GM19193 (cell line): ENCODE data around the gene CCNYL1.

Experiments
- POLR2A ChIP-seq: IDR thresholded peaks from 4 replicates; pipeline ENCODE4 v1.6.1; 2011; ENCODE audit not compliant: insufficient read depth, insufficient read length; ENCODE audit errors: extremely low read depth

The CCNYL1 gene

GRCh38 chr2:207725873-207726578 is 14.6 kb downstream of the CCNYL1 start:
- TF ChIP-seq POLR2A: no peak

GRCh38 chr2:207727261-207727660 is 15.8 kb downstream of the CCNYL1 start:
- TF ChIP-seq POLR2A: no peak

- no peak for TF ChIP-seq POLR2A
Measured at GRCh38 chr2:207729465-207729998, 18.1 kb downstream of the CCNYL1 start.

GRCh38 chr2:207731138-207731537 is 19.7 kb downstream of the CCNYL1 start:
- TF ChIP-seq POLR2A: no peak

- TF ChIP-seq POLR2A: no peak
Measured at GRCh38 chr2:207733597-207734240, 22.3 kb downstream of the CCNYL1 start.

GRCh38 chr2:207734264-207734635 is 22.8 kb downstream of the CCNYL1 start:
- no peak for TF ChIP-seq POLR2A

- no peak for TF ChIP-seq POLR2A
Measured at GRCh38 chr2:207734636-207735512, 23.4 kb downstream of the CCNYL1 start.

GRCh38 chr2:207743514-207743913 is 32.1 kb downstream of the CCNYL1 start:
- no peak for TF ChIP-seq POLR2A

- no peak for TF ChIP-seq POLR2A
Measured at GRCh38 chr2:207744050-207744449, 32.6 kb downstream of the CCNYL1 start.

GRCh38 chr2:207744451-207744850 is 33.0 kb downstream of the CCNYL1 start:
- TF ChIP-seq POLR2A: no peak

GRCh38 chr2:207746131-207746530 is 34.7 kb downstream of the CCNYL1 start:
- no peak for TF ChIP-seq POLR2A

- TF ChIP-seq POLR2A: no peak
Measured at GRCh38 chr2:207747653-207748560, 36.5 kb downstream of the CCNYL1 start.

GRCh38 chr2:207748993-207749392 is 37.6 kb downstream of the CCNYL1 start:
- no peak for TF ChIP-seq POLR2A

GRCh38 chr2:207749873-207750272 is 38.4 kb downstream of the CCNYL1 start:
- TF ChIP-seq POLR2A: no peak

- no peak for TF ChIP-seq POLR2A
Measured at GRCh38 chr2:207750345-207750744, 38.9 kb downstream of the CCNYL1 start.

- TF ChIP-seq POLR2A: no peak
Measured at GRCh38 chr2:207750876-207751275, 39.4 kb downstream of the CCNYL1 start.
